GM12891 (cell line): ENCODE data around the gene APOBEC3A.
"Not testable (repeated sequence)": the region's sequence is repeated elsewhere in the genome, so short reads cannot be mapped to it uniquely, and the experiment has no call there.

Experiments used
- DNase-seq: peaks from one replicate; pipeline ENCODE4 v3.0.0; 2011; ENCODE audit warnings: low spot score; ENCODE audit not compliant: insufficient read length
- FAIRE-seq: peaks from 2 replicates; lab custom pipeline; 2011; peaks lifted over from hg19 to GRCh38; lab: Jason Lieb, UNC
- PAX5 ChIP-seq: IDR thresholded peaks from 2 replicates; pipeline ENCODE4 v1.6.1; 2011; ENCODE audit warnings: low read length, moderate library complexity, mild to moderate bottlenecking; ENCODE audit not compliant: insufficient read depth, severe bottlenecking
- POLR2A ChIP-seq: IDR thresholded peaks from 2 replicates; pipeline ENCODE4 v1.6.1; 2011; ENCODE audit warnings: low read depth, low read length, control low read depth
- POLR2AphosphoS5 ChIP-seq: IDR thresholded peaks from 2 replicates; pipeline ENCODE4 v1.6.1; 2011; ENCODE audit warnings: low read depth, low read length, control low read depth
- POU2F2 ChIP-seq: IDR thresholded peaks from 2 replicates; pipeline ENCODE4 v1.6.1; 2011; ENCODE audit warnings: low read depth, mild to moderate bottlenecking, control low read depth, low read length, moderate library complexity
- SPI1 ChIP-seq: IDR thresholded peaks from 2 replicates; pipeline ENCODE4 v1.6.1; 2011; ENCODE audit warnings: low read depth, low read length, control low read depth
- TAF1 ChIP-seq: IDR thresholded peaks from 2 replicates; pipeline ENCODE4 v1.6.1; 2011; ENCODE audit warnings: low read depth, low read length, control low read depth

Gene APOBEC3A

GRCh38 chr22:38956551-38956950 is 858 bp upstream of the APOBEC3A start:
- no peak for TF ChIP-seq POU2F2
- no peak for TF ChIP-seq POLR2AphosphoS5
- TF ChIP-seq POLR2A = no peak
- no peak for FAIRE-seq

GRCh38 chr22:38957808-38958650 is 620 bp downstream of the APOBEC3A start:
- no peak for DNase-seq
- FAIRE-seq = no peak
- TF ChIP-seq POLR2A = no peak
- TF ChIP-seq TAF1 = no peak
- no peak for TF ChIP-seq SPI1
- no peak for TF ChIP-seq PAX5
- no peak for TF ChIP-seq POU2F2
- no peak for TF ChIP-seq POLR2AphosphoS5

More at GRCh38 chr22:38956551-38956950, 858 bp upstream of the APOBEC3A start:
- no peak for DNase-seq

GRCh38 chr22:38958651-38958943 is 1.2 kb downstream of the APOBEC3A start:
- FAIRE-seq, DNase-seq: not testable (repeated sequence)

GRCh38 chr22:38959590-38959989 is 2.2 kb downstream of the APOBEC3A start:
- DNase-seq = no peak
- TF ChIP-seq PAX5 = no peak
- no peak for TF ChIP-seq POLR2AphosphoS5
- no peak for TF ChIP-seq POU2F2
- no peak for TF ChIP-seq SPI1
- no peak for TF ChIP-seq TAF1
- no peak for TF ChIP-seq POLR2A
- no peak for FAIRE-seq

GRCh38 chr22:38960673-38961072 is 3.3 kb downstream of the APOBEC3A start:
- DNase-seq, FAIRE-seq: not testable (repeated sequence)

- DNase-seq, FAIRE-seq: not testable (repeated sequence)
Measured at GRCh38 chr22:38963291-38963738, 5.9 kb downstream of the APOBEC3A start.

- TF ChIP-seq PAX5 = no peak
- no peak for TF ChIP-seq POU2F2
- TF ChIP-seq POLR2A = no peak
- TF ChIP-seq TAF1 = no peak
- no peak for TF ChIP-seq POLR2AphosphoS5
- no peak for TF ChIP-seq SPI1
- no peak for DNase-seq
- peak; percentile 87 for FAIRE-seq
Measured at GRCh38 chr22:38963872-38964271, 6.5 kb downstream of the APOBEC3A start.

GRCh38 chr22:38964306-38964705 is 6.9 kb downstream of the APOBEC3A start:
- TF ChIP-seq POU2F2 = no peak
- TF ChIP-seq POLR2AphosphoS5 = no peak
- no peak for TF ChIP-seq POLR2A
- no peak for TF ChIP-seq TAF1
- no peak for TF ChIP-seq PAX5
- TF ChIP-seq SPI1 = no peak
- FAIRE-seq = no peak

GRCh38 chr22:38964989-38965388 is 7.6 kb downstream of the APOBEC3A start:
- DNase-seq = no peak
- no peak for FAIRE-seq
- TF ChIP-seq TAF1 = no peak
- TF ChIP-seq PAX5 = no peak
- TF ChIP-seq POU2F2 = no peak

More at GRCh38 chr22:38964306-38964705, 6.9 kb downstream of the APOBEC3A start:
- DNase-seq = no peak

- TF ChIP-seq SPI1 (no peak), POU2F2 (no peak), POLR2AphosphoS5 (no peak), PAX5 (no peak), TAF1 (no peak), POLR2A (no peak)
- DNase-seq (no peak), FAIRE-seq (no peak)
Measured at GRCh38 chr22:38965614-38966379, 8.4 kb downstream of the APOBEC3A start.

- FAIRE-seq (no peak), DNase-seq (no peak)
- no peak for TF ChIP-seq POLR2AphosphoS5
- TF ChIP-seq PAX5 = no peak
- TF ChIP-seq POU2F2 = no peak
Measured at GRCh38 chr22:38966380-38966702, 8.9 kb downstream of the APOBEC3A start.
